Peyer's patch (tissue), 4 donors: ENCODE results near the gene KRTAP4-11.

Experiments used
- CTCF ChIP-seq, 6 experiments: fragments of 450-650 bp in 4 of 6; fragments of 200-600 bp in 2 of 6; sonication (generic) in 1 of 6; IDR thresholded peaks; one replicate each; pipeline ENCODE4 v1.5.1; 2017 to 2019; ENCODE audit warnings: antibody characterized with exemption in 6 of 6, mild to moderate bottlenecking in 3 of 6, moderate library complexity in 1 of 6
- POLR2A ChIP-seq, 2 donors: fragments of 450-650 bp; IDR thresholded peaks; one replicate each; pipeline ENCODE4 v1.5.1; 2017; ENCODE audit warnings: antibody characterized with exemption in 2 of 2, mild to moderate bottlenecking in 2 of 2, moderate library complexity in 2 of 2

GRCh38 chr17:41096055-41096454 is 22.1 kb downstream of the KRTAP4-11 start:
- TF ChIP-seq POLR2A (IDR thresholded peaks at IDR 0.05) (no peak), CTCF (IDR thresholded peaks at IDR 0.05) (no peak)
